ENCODE results near the gene PER1. TPM values are rescaled to one million over a fixed set of nuclear protein-coding genes. Genes with fewer than 3 reads are reported as not detected.

Gene PER1
- total and polyA plus RNA-seq, 7 donors: 30.5 to 153 (median 67.6) TPM

- Histone ChIP-seq H3K4me1 (peaks cover 0 to 66% (median 56%) of the 10 kb centered on the region in 4 donors), H3K36me3 (peaks cover 54 to 62% (median 59%) of the 10 kb centered on the region in 4 donors), H3K27ac (peak overlapping the region; percentile 99 to 100 (median 100)), H3K4me3 (peak overlapping the region; percentile 79 to 97 (median 92)), H3K27me3 (no peaks in the 10 kb centered on the region), H3K9me3 (no peaks in the 10 kb centered on the region)
- no peak for TF ChIP-seq CTCF (IDR thresholded peaks at IDR 0.05)
- no peak for TF ChIP-seq EP300 (IDR thresholded peaks at IDR 0.05)
- peak in 2 of 4 donors; percentile 55 to 67 for TF ChIP-seq POLR2AphosphoS5 (IDR thresholded peaks at IDR 0.05)
- TF ChIP-seq POLR2A (IDR thresholded peaks at IDR 0.05): peak in 1 of 2 donors; percentile 23
- peak; percentile 75 for DNase-seq
- intact Hi-C loops (cut with DNase I): loop anchor here (1.0 kb wide), 1 partner anchor 9 kb away; no protein-coding TSS in a partner anchor
- 82 to 85% methylated on average over 18 of the region's 18 CpGs for WGBS, 2 donors
Observed at GRCh38 chr17:8150194-8151119, 1.7 kb downstream of the PER1 start.

- DNase-seq: peak; percentile 77
- intact Hi-C loops (cut with DNase I): loop anchor here (1.0 kb wide), 1 partner anchor 8 kb away; no protein-coding TSS in a partner anchor
- Histone ChIP-seq H3K9me3 (no peaks in the 10 kb centered on the region), H3K36me3 (peaks cover 61 to 70% (median 67%) of the 10 kb centered on the region in 4 donors), H3K27me3 (no peaks in the 10 kb centered on the region), H3K27ac (peak overlapping the region; percentile 99 to 100 (median 100)), H3K4me1 (peaks cover 0 to 66% (median 56%) of the 10 kb centered on the region in 4 donors), H3K4me3 (peak overlapping the region in 1 of 4 donors; percentile 97)
- no peak for TF ChIP-seq EP300 (IDR thresholded peaks at IDR 0.05)
- no peak for TF ChIP-seq POLR2A (IDR thresholded peaks at IDR 0.05)
- TF ChIP-seq POLR2AphosphoS5 (IDR thresholded peaks at IDR 0.05): peak; percentile 3 to 47 (median 26)
- WGBS, 2 donors: 96% methylated on average over 29 of the region's 29 CpGs
Observed at GRCh38 chr17:8149419-8150193, 2.6 kb downstream of the PER1 start.

- 93 to 94% methylated on average over 13 of the region's 13 CpGs for WGBS, 2 donors
- intact Hi-C loops (cut with DNase I): no loop called here
- Histone ChIP-seq H3K4me1 (peaks cover 0 to 62% (median 51%) of the 10 kb centered on the region in 4 donors), H3K27me3 (no peaks in the 10 kb centered on the region), H3K4me3 (no peak overlapping the region), H3K36me3 (peaks cover 72 to 80% (median 78%) of the 10 kb centered on the region in 4 donors), H3K9me3 (no peaks in the 10 kb centered on the region), H3K27ac (peak overlapping the region; percentile 99 to 100 (median 100))
- peak; percentile 69 for DNase-seq
- TF ChIP-seq POLR2AphosphoS5 (IDR thresholded peaks at IDR 0.05) (peak in 3 of 4 donors; percentile 2 to 5 (median 5)), POLR2A (IDR thresholded peaks at IDR 0.05) (no peak), CTCF (IDR thresholded peaks at IDR 0.05) (no peak)
Observed at GRCh38 chr17:8148560-8148959, 3.6 kb downstream of the PER1 start.

GRCh38 chr17:8147805-8148404, 4.3 kb downstream of the PER1 start:
- H3K4me3 ChIP-seq: no peak overlapping the region
- peak; percentile 63 for DNase-seq

GRCh38 chr17:8147141-8147804, 4.9 kb downstream of the PER1 start:
- no peak overlapping the region for H3K4me3 ChIP-seq
- TF ChIP-seq POLR2A (IDR thresholded peaks at IDR 0.05) (no peak), POLR2AphosphoS5 (IDR thresholded peaks at IDR 0.05) (peak in 1 of 4 donors; percentile 18)
- intact Hi-C loops (cut with DNase I): no loop called here
- H3K27me3 ChIP-seq: no peaks in the 10 kb centered on the region
- H3K9me3 ChIP-seq: no peaks in the 10 kb centered on the region
- peaks cover 83 to 86% (median 85%) of the 10 kb centered on the region in 4 donors for H3K36me3 ChIP-seq
- 91 to 95% methylated on average over 26 of the region's 26 CpGs for WGBS, 2 donors
- H3K4me1 ChIP-seq: peaks cover 0 to 61% (median 40%) of the 10 kb centered on the region in 4 donors
- DNase-seq: peak; percentile 75
- peak overlapping the region; percentile 99 to 100 (median 100) for H3K27ac ChIP-seq

More at GRCh38 chr17:8147805-8148404, 4.3 kb downstream of the PER1 start:
- WGBS, 2 donors: 95 to 96% methylated on average over 13 of the region's 13 CpGs
- TF ChIP-seq POLR2A (IDR thresholded peaks at IDR 0.05) (no peak), POLR2AphosphoS5 (IDR thresholded peaks at IDR 0.05) (peak in 2 of 4 donors; percentile 20 to 50)
- H3K27me3 ChIP-seq: no peaks in the 10 kb centered on the region
- intact Hi-C loops (cut with DNase I): no loop called here
- peaks cover 77 to 80% (median 79%) of the 10 kb centered on the region in 4 donors for H3K36me3 ChIP-seq
- no peaks in the 10 kb centered on the region for H3K9me3 ChIP-seq
- peak overlapping the region; percentile 99 to 100 (median 100) for H3K27ac ChIP-seq
- H3K4me1 ChIP-seq: peaks cover 0 to 59% (median 45%) of the 10 kb centered on the region in 4 donors

All from sigmoid colon (tissue), 7 donors.